8988T (cell line): Measurements from ENCODE around the gene GBP7.
"Not testable (repeated sequence)": the region's sequence is repeated elsewhere in the genome, so short reads cannot be mapped to it uniquely, and the experiment has no call there.

ENCODE experiments used
- DNase-seq: peaks from one replicate; pipeline ENCODE4 v3.0.0; 2011

The GBP7 gene

GRCh38 chr1:89169166-89169565 lies 6.6 kb downstream of the GBP7 start:
- DNase-seq, result no peak

GRCh38 chr1:89167590-89168230 lies 8.1 kb downstream of the GBP7 start:
- DNase-seq, result no peak

- DNase-seq, result no peak
Observed at GRCh38 chr1:89166705-89167104, 9.1 kb downstream of the GBP7 start.

- DNase-seq, result no peak
Observed at GRCh38 chr1:89165811-89166210, 10.0 kb downstream of the GBP7 start.

GRCh38 chr1:89151047-89151446 lies 24.8 kb downstream of the GBP7 start:
- DNase-seq, result no peak

- DNase-seq, result no peak
Observed at GRCh38 chr1:89149976-89150375, 25.8 kb downstream of the GBP7 start.

GRCh38 chr1:89149229-89149628 lies 26.6 kb downstream of the GBP7 start:
- no peak for DNase-seq

GRCh38 chr1:89147678-89148658 lies 27.8 kb downstream of the GBP7 start:
- no peak for DNase-seq

- no peak for DNase-seq
Observed at GRCh38 chr1:89146721-89147120, 29.1 kb downstream of the GBP7 start.

GRCh38 chr1:89143484-89143883 lies 32.3 kb downstream of the GBP7 start:
- DNase-seq, result no peak

- DNase-seq, result no peak
Observed at GRCh38 chr1:89142160-89142559, 33.6 kb downstream of the GBP7 start.

- DNase-seq, result no peak
Observed at GRCh38 chr1:89133747-89134146, 42.1 kb downstream of the GBP7 start.

- DNase-seq, result no peak
Observed at GRCh38 chr1:89130716-89131115, 45.1 kb downstream of the GBP7 start.

GRCh38 chr1:89129911-89130310 lies 45.9 kb downstream of the GBP7 start:
- DNase-seq, result no peak

- not testable (repeated sequence) for DNase-seq
Observed at GRCh38 chr1:89128003-89128458, 47.8 kb downstream of the GBP7 start.

GRCh38 chr1:89126602-89127565 lies 48.9 kb downstream of the GBP7 start:
- not testable (repeated sequence) for DNase-seq

- no peak for DNase-seq
Observed at GRCh38 chr1:89125913-89126580, 49.8 kb downstream of the GBP7 start, which contains the start of gene GBP2. Gene GBP2, minus strand, starts transcription at chr1:89126114. Its CDS starts 4,148 bp downstream, at chr1:89121966.

- no peak for DNase-seq
Observed at GRCh38 chr1:89125240-89125912, 50.4 kb downstream of the GBP7 start.

GRCh38 chr1:89121641-89122040 lies 54.2 kb downstream of the GBP7 start:
- no peak for DNase-seq

GRCh38 chr1:89114662-89115061 lies 61.1 kb downstream of the GBP7 start:
- no peak for DNase-seq

GRCh38 chr1:89112871-89113613 lies 62.8 kb downstream of the GBP7 start:
- no peak for DNase-seq
